GM21367 (cell line): Measurements from ENCODE around the gene LRRC32.

ENCODE experiments used
- ATAC-seq: cut with Tn5 transposase; IDR thresholded peaks from one replicate; pipeline ENCODE4 v1.9.1; 2021; ENCODE audit not compliant: unreplicated experiment

LRRC32 gene

GRCh38 chr11:76700177-76701100 lies 29.9 kb upstream of the LRRC32 start:
- ATAC-seq, result no peak

- ATAC-seq, result no peak
Measured at GRCh38 chr11:76699451-76700091, 29.0 kb upstream of the LRRC32 start.

GRCh38 chr11:76698321-76699043 lies 27.9 kb upstream of the LRRC32 start:
- no peak for ATAC-seq

- no peak for ATAC-seq
Measured at GRCh38 chr11:76696756-76697155, 26.2 kb upstream of the LRRC32 start.

GRCh38 chr11:76695771-76696170 lies 25.2 kb upstream of the LRRC32 start:
- ATAC-seq, result no peak

GRCh38 chr11:76695133-76695532 lies 24.6 kb upstream of the LRRC32 start:
- ATAC-seq, result no peak

- no peak for ATAC-seq
Measured at GRCh38 chr11:76694664-76695063, 24.1 kb upstream of the LRRC32 start.

GRCh38 chr11:76693806-76694205 lies 23.3 kb upstream of the LRRC32 start:
- no peak for ATAC-seq

- no peak for ATAC-seq
Measured at GRCh38 chr11:76692956-76693355, 22.4 kb upstream of the LRRC32 start.

GRCh38 chr11:76691655-76692054 lies 21.1 kb upstream of the LRRC32 start:
- ATAC-seq, result no peak

- no peak for ATAC-seq
Measured at GRCh38 chr11:76690736-76691135, 20.2 kb upstream of the LRRC32 start.

- ATAC-seq, result no peak
Measured at GRCh38 chr11:76689313-76690260, 19.0 kb upstream of the LRRC32 start.

GRCh38 chr11:76688146-76688545 lies 17.6 kb upstream of the LRRC32 start:
- no peak for ATAC-seq

GRCh38 chr11:76686261-76687079 lies 15.9 kb upstream of the LRRC32 start:
- ATAC-seq, result no peak

- ATAC-seq, result no peak
Measured at GRCh38 chr11:76685831-76686230, 15.3 kb upstream of the LRRC32 start.

GRCh38 chr11:76685237-76685636 lies 14.7 kb upstream of the LRRC32 start:
- no peak for ATAC-seq

GRCh38 chr11:76684516-76684915 lies 14.0 kb upstream of the LRRC32 start:
- ATAC-seq, result no peak

- no peak for ATAC-seq
Measured at GRCh38 chr11:76683161-76684095, 12.9 kb upstream of the LRRC32 start.

- no peak for ATAC-seq
Measured at GRCh38 chr11:76682684-76683083, 12.1 kb upstream of the LRRC32 start.
